ENCODE measurements around the gene EIF6. TPM values are rescaled to one million over a fixed set of nuclear protein-coding genes. Genes with fewer than 3 reads are reported as not detected.

Gene EIF6
- total and polyA plus RNA-seq, 9 of the 15 experiments (the other 6 are each of a cell fraction or from before 2014, with no cell fraction given), result 165 to 832 (median 229) TPM

DNA sequence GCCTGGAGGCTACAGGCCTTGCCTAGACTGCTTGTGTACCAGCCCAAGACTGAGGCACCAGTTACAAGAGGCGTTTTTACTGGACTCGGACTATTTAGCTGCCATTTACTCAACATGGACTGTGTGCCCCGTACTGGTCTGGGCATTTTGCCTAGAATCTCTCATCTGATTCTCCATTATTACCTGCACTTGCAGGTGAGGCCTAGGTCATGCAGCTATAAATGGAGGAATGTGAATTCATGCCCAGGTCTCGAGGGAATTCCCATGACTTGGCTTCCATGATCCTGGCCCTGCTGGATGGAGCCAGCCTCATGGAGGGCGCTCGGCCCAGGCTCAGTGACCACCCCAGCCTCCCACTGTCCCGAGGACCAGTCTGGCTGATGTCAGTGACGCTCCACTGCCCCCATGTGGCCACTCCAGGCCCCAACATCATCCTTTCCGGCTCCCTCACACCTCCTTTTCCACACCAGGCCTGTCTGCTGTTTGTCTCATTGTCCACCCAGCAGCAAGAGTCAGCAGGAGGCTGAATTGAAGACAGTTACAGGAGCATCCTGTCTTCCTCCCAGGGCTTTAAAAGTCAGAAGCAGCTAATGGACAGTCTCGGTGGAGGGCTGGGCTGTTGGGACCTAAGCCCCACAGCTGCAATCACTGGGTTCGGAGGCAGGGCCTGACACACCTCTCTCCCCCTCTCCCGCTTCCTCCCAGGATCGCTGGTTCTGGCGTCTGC lies 15.4 kb downstream of the EIF6 start (continued):
- TF ChIP-seq CTCF (IDR thresholded peaks at IDR 0.05 in 2 of 3, conservative IDR thresholded peaks at IDR 0.05 in 1 of 3; ENCODE audit: insufficient read depth in 2 of 3, low read depth in 1 of 3, low read length in 3 of 3) (peak; percentile 85 to 93 (median 90)), CCAR2 (IDR thresholded peaks at IDR 0.05; ENCODE audit: low read depth, low read length) (no peak), POLR2H (tag; IDR thresholded peaks at IDR 0.05; ENCODE audit: low read depth) (no peak), ARID2 (IDR thresholded peaks at IDR 0.05) (0 out of 2 replicates have a peak, but pooled peaks have one; percentile 17), EP400 (IDR thresholded peaks at IDR 0.05) (no peak), KDM4B (IDR thresholded peaks at IDR 0.05; ENCODE audit: borderline replicate concordance in 2 of 2, low read depth in 1 of 2) (0 out of 4 replicates have a peak, but pooled peaks of 1 of the 2 experiments have one; percentile 19), RAD21 (CRISPR knock-in tag; conservative IDR thresholded peaks at IDR 0.05 in 1 of 2, IDR thresholded peaks at IDR 0.05 in 1 of 2) (peak; percentile 61 to 83), ZNF232 (CRISPR knock-in tag; IDR thresholded peaks at IDR 0.05) (0 out of 2 replicates have a peak, but pooled peaks have one; percentile 20), SMC3 (conservative IDR thresholded peaks at IDR 0.05; ENCODE audit: insufficient read depth, low read depth, low read length) (peak; percentile 92), RBFOX2 (IDR thresholded peaks at IDR 0.05; ENCODE audit: low read depth, low read length) (no peak), CC2D1A (IDR thresholded peaks at IDR 0.05) (0 out of 2 replicates have a peak, but pooled peaks have one; percentile 34), HCFC1 (IDR thresholded peaks at IDR 0.05; ENCODE audit: low read depth, low read length) (no peak), XRCC5 (IDR thresholded peaks at IDR 0.05; ENCODE audit: low read depth, low read length) (0 out of 2 replicates have a peak, but pooled peaks have one; percentile 53)
- TF ChIP-seq, protein P1, sequence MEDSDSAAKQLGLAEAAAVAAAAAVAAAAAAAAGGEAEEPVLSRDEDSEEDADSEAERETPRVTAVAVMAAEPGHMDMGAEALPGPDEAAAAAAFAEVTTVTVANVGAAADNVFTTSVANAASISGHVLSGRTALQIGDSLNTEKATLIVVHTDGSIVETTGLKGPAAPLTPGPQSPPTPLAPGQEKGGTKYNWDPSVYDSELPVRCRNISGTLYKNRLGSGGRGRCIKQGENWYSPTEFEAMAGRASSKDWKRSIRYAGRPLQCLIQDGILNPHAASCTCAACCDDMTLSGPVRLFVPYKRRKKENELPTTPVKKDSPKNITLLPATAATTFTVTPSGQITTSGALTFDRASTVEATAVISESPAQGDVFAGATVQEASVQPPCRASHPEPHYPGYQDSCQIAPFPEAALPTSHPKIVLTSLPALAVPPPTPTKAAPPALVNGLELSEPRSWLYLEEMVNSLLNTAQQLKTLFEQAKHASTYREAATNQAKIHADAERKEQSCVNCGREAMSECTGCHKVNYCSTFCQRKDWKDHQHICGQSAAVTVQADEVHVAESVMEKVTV (CRISPR knock-in tag; IDR thresholded peaks at IDR 0.05), result 0 out of 2 replicates have a peak, but pooled peaks have one; percentile 18
- TF ChIP-seq, protein P2, sequence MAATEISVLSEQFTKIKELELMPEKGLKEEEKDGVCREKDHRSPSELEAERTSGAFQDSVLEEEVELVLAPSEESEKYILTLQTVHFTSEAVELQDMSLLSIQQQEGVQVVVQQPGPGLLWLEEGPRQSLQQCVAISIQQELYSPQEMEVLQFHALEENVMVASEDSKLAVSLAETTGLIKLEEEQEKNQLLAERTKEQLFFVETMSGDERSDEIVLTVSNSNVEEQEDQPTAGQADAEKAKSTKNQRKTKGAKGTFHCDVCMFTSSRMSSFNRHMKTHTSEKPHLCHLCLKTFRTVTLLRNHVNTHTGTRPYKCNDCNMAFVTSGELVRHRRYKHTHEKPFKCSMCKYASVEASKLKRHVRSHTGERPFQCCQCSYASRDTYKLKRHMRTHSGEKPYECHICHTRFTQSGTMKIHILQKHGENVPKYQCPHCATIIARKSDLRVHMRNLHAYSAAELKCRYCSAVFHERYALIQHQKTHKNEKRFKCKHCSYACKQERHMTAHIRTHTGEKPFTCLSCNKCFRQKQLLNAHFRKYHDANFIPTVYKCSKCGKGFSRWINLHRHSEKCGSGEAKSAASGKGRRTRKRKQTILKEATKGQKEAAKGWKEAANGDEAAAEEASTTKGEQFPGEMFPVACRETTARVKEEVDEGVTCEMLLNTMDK (IDR thresholded peaks at IDR 0.05; ENCODE audit: borderline replicate concordance, insufficient read depth, low read depth, low read length, poor library complexity, severe bottlenecking), result peak; percentile 32
- TF ChIP-seq, protein P3, sequence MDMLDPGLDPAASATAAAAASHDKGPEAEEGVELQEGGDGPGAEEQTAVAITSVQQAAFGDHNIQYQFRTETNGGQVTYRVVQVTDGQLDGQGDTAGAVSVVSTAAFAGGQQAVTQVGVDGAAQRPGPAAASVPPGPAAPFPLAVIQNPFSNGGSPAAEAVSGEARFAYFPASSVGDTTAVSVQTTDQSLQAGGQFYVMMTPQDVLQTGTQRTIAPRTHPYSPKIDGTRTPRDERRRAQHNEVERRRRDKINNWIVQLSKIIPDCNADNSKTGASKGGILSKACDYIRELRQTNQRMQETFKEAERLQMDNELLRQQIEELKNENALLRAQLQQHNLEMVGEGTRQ (CRISPR knock-in tag; IDR thresholded peaks at IDR 0.05), result no peak
- TF ChIP-seq, protein P4, sequence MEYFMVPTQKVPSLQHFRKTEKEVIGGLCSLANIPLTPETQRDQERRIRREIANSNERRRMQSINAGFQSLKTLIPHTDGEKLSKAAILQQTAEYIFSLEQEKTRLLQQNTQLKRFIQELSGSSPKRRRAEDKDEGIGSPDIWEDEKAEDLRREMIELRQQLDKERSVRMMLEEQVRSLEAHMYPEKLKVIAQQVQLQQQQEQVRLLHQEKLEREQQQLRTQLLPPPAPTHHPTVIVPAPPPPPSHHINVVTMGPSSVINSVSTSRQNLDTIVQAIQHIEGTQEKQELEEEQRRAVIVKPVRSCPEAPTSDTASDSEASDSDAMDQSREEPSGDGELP (CRISPR knock-in tag; IDR thresholded peaks at IDR 0.05; ENCODE audit: borderline replicate concordance), result peak; percentile 42; the same call in 1 of the 2 replicates
- TF ChIP-seq, protein P5, sequence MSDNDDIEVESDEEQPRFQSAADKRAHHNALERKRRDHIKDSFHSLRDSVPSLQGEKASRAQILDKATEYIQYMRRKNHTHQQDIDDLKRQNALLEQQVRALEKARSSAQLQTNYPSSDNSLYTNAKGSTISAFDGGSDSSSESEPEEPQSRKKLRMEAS (CRISPR knock-in tag; IDR thresholded peaks at IDR 0.05), result 0 out of 2 replicates have a peak, but pooled peaks have one; percentile 22

Data from K562 (cell line).